ENCODE measurements around the gene PCDHB13. TPM values are rescaled to one million over a fixed set of nuclear protein-coding genes. Genes with fewer than 3 reads are reported as not detected.

The PCDHB13 gene
- 7.9 TPM for total RNA-seq

DNA sequence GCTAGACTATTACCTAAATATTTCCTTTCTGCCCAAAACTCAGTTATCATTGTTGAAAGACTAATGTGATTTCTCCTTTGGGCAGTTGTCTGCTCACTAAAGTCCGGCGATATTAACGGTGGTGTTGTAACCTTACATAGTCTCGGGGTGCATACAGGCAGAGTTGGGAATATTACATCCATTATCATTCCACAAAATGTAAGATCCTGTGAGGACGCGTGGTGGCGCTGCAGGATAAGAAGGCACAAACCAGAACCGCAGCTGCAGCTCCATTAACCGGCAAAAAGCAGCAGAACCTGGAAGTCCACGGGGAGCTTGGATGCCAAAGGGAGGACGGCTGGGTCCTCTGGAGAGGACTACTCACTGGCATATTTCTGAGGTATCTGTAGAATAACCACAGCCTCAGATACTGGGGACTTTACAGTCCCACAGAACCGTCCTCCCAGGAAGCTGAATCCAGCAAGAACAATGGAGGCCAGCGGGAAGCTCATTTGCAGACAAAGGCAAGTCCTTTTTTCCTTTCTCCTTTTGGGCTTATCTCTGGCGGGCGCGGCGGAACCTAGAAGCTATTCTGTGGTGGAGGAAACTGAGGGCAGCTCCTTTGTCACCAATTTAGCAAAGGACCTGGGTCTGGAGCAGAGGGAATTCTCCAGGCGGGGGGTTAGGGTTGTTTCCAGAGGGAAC is at the start of gene PCDHB13:
PCDHB13 (plus strand) TSS at position 264 of the 684 bp plus-strand sequence; CDS start at position 469, 205 bp downstream.

DNA sequence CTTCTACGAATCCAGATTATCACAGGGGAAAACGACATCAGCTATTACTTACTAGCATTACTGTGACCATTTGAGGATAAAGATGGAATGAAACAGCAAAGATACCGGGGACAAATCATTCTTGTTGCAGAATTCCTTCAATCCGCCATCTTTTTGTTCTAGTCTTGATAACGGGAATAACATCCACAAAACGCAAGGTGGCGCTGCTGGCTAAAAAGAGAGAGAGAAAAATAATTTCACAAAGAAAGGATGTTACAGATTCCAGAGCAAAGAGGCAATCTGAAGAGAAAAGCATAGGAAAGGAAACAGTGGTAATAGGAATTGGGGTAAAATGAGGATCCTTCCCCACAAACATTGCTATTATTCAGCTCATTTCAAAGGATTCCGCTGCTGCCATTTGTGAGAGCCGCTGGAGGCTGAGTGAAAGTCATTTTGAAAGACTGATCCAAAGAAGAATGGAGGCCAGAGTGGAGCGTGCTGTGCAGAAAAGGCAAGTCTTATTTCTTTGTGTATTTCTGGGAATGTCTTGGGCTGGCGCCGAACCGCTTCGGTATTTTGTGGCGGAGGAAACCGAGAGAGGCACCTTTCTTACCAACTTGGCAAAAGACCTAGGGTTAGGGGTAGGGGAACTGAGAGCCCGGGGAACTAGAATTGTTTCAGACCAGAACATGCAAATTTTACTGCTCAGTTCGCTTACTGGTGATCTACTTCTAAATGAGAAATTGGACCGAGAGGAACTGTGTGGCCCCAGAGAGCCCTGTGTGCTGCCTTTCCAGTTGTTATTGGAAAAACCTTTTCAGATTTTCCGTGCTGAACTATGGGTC is 41.1 kb upstream of the PCDHB13 start, which contains the start of gene PCDHB7:
PCDHB7 (plus strand) TSS at position 264 of the 824 bp plus-strand sequence; CDS start at position 456, 192 bp downstream.

DNA sequence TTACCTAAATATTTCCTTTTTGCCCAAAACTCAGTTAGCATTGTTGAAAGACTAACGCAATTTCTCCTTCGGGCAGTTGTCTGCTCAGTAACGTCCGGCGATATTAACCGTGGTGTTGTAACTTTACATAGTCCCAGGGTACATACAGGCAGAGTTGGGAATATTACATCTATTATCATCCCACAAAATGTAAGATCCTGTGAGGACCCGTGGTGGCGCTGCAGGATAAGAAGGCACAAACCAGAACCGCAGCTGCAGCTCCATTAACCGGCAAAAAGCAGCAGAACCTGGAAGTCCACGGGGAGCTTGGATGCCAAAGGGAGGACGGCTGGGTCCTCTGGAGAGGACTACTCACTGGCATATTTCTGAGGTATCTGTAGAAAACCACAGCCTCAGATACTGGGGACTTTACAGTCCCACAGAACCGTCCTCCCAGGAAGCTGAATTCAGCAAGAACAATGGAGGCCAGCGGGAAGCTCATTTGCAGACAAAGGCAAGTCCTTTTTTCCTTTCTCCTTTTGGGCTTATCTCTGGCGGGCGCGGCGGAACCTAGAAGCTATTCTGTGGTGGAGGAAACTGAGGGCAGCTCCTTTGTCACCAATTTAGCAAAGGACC is 36.0 kb upstream of the PCDHB13 start, which contains the start of gene PCDHB8:
PCDHB8 (plus strand) TSS at position 214 of the 615 bp plus-strand sequence; CDS start at position 459, 245 bp downstream.

DNA sequence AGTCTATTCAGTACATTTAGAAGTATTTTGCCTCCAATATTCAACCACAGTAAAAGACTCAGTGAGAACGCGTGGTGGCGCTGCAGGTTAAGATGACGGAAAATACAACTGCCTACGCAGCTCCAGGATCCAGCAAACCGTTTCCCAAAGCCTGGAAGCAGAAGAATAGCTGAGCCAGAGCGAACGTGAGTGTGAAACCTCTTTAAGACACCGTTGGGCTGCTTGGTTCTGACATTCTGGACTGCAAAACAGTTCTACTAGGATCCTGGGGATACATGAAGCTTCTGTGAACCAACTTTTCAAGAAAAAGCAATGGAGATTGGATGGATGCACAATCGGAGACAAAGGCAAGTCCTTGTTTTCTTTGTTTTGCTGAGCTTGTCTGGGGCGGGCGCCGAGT is 31.5 kb upstream of the PCDHB13 start, which contains the start of gene PCDHB16:
PCDHB16 (plus strand) TSS at position 140 of the 400 bp plus-strand sequence; CDS start at position 313, 173 bp downstream.

DNA sequence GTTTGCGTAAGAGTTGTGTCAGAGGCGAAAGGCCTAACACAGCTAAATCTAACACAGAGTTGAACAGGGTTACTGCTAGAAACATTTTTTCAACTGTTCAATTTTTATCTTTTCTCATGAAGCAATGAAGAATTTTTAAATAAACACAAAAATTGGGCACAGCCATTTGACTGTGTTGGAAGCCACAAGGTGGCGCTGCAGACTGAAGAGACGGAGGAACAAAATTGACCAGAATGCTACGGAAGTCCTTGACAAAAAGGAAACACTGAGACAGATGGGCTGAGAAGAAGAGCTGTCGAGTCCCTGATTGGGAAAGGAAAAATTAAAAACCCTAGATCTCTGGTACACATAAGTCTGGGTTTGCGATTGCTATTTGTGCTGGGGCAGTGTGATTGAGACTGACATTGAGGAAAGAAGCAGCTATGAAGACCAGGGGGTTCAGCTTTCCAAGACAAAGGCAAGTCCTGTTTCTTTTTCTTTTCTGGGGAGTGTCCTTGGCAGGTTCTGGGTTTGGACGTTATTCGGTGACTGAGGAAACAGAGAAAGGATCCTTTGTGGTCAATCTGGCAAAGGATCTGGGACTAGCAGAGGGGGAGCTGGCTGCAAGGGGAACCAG is 26.7 kb upstream of the PCDHB13 start, which contains the start of gene PCDHB9:
PCDHB9 (plus strand) TSS at position 265 of the 616 bp plus-strand sequence; CDS start at position 423, 158 bp downstream.

DNA sequence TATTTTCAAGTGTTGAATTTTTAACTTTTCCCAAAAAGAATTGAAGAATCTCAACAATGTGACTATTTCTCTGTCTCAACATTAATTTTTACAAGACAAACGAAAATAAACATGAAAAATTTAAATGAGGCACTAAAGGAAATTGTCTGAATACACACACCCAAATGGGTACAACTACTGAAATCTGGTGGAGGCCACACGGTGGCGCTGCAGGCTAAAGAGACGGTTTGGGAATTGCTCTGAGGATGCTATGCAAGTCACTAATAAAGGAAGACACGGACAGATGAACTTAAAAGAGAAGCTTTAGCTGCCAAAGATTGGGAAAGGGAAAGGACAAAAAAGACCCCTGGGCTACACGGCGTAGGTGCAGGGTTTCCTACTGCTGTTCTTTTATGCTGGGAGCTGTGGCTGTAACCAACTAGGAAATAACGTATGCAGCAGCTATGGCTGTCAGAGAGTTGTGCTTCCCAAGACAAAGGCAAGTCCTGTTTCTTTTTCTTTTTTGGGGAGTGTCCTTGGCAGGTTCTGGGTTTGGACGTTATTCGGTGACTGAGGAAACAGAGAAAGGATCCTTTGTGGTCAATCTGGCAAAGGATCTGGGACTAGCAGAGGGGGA is 21.5 kb upstream of the PCDHB13 start, which contains the start of gene PCDHB10:
PCDHB10 (plus strand) TSS at position 244 of the 616 bp plus-strand sequence; CDS start at position 444, 200 bp downstream.

DNA sequence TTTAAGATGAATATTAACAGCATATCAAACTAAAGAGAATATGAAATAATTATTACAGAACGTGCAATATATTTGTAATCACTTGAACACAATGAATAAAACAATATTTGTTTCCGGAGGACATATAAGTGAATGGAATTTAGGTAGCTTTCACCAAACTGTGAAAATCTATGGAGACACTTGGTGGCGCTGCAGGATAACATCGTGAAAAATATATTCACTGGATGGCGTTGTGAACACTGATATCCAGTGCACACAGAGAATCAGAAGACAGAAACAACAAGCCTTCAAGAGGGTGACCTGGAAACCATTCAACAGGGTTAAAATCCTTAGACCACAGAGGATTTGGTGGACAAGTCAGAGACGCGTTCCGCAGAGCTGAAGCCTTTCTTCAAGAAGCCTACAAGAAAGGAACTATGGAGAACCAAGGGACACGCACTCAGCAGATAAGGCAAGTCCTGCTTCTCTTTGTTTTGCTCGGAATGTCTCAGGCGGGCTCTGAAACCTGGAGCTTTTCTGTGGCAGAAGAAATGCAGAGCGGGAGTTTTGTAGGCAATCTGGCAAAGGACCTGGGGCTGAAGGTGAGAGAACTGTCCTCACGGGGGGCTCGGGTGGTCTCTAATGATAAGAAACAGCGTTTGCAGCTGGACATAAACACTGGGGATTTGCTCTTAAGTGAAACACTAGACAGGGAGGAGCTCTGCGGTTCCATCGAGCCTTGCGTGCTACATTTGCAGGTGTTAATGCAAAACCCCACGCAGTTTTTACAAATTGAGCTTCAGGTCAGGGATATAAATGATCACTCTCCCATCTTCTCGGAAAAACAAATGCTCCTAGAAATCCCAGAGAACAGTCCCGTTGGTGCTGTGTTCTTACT is 14.1 kb upstream of the PCDHB13 start, which contains the start of gene PCDHB11:
PCDHB11 (plus strand) TSS at position 269 of the 877 bp plus-strand sequence; CDS start at position 417, 148 bp downstream.

DNA sequence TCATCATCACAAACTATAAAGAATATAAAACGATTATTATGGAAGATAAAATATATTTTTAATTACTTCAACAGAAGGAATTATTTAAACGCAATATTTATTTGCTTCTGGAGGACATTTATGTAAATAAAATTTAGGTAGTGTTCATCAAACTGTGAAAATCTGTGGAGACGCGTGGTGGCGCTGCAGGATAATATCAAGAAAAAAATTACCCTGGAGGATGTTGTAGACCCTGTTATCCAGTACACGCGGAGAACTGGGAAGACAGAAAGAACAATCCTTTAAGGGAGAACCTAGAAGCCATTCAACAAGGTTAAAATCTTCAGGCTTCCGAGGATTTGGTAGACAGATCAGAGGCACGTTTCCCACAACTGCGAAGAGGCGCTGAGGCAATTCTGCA is 5.2 kb upstream of the PCDHB13 start, which contains the start of gene PCDHB12:
PCDHB12 (plus strand) TSS at position 242 of the 400 bp plus-strand sequence. CDS start 189 bp downstream, outside the sequence.

DNA sequence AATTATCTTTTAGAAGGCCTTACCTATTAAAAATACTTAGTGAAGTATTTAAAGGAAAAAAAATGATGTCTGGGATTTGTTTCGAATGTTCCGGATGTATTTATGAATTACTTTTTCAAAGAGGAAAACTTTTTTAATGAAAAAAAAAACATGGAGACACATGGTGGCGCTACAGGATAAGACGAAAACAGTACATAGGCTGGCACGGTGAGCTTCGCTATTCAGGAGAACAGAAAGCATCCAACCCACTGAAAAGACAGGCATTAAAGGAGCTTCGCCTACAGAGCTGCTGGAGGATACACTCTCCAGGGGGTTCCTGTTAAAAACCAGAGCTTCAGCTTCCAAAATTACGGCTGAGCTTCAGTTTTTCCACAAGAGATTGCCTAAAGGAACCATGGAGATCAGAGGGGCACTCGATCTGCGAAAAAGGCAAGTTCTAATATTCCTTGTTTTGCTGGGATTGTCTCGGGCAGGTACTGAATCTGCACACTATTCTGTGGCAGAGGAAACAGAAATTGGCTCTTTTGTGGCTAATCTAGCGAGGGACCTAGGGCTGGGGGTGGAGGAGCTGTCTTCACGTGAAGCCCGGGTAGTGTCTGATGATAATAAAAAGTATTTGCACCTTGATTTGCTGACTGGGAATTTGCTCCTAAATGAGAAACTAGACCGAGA is 9.5 kb downstream of the PCDHB13 start, which contains the start of gene PCDHB14:
PCDHB14 (plus strand) TSS at position 232 of the 672 bp plus-strand sequence; CDS start at position 395, 163 bp downstream.

DNA sequence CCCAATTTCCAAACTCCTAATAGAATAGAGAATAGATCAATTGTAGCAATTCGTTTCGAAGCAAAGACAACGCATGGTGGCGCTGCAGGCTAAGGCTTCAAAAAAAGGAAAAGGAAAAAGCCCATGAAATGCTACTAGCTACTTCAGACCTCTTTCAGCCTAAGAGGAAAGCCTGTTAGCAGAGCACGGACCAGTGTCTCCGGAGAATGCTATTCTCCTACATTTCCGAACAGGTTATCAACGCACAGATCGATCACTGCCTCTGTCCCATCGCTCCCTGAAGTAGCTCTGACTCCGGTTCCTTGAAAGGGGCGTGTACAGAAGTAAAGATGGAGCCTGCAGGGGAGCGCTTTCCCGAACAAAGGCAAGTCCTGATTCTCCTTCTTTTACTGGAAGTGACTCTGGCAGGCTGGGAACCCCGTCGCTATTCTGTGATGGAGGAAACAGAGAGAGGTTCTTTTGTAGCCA is 31.6 kb downstream of the PCDHB13 start, which contains the start of gene PCDHB15:
PCDHB15 (plus strand) TSS at position 146 of the 468 bp plus-strand sequence; CDS start at position 330, 184 bp downstream.

Other genes starting within 250 kb of the PCDHB13 start
- gene PCDHAC2, start 247.4 kb upstream of the PCDHB13 start, total RNA-seq = 5.8 TPM
- 0.18 TPM for gene PCDHB1, start 162.5 kb upstream of the PCDHB13 start, total RNA-seq
- gene PCDHB2, start 119.3 kb upstream of the PCDHB13 start, total RNA-seq = 6.2 TPM
- gene PCDHB3, start 113.4 kb upstream of the PCDHB13 start, total RNA-seq = 5.3 TPM
- 3.8 TPM for gene PCDHB4, start 92.1 kb upstream of the PCDHB13 start, total RNA-seq
- 13.4 TPM for gene PCDHB5, start 78.7 kb upstream of the PCDHB13 start, total RNA-seq
- gene PCDHB6, start 63.9 kb upstream of the PCDHB13 start, total RNA-seq = 2.2 TPM
- 4.4 TPM for gene PCDHB7, start 41.3 kb upstream of the PCDHB13 start, total RNA-seq
- 2.6 TPM for gene PCDHB8, start 36.1 kb upstream of the PCDHB13 start, total RNA-seq
- 7.8 TPM for gene PCDHB16, start 31.5 kb upstream of the PCDHB13 start, total RNA-seq
- 3.3 TPM for gene PCDHB9, start 26.8 kb upstream of the PCDHB13 start, total RNA-seq
- 6.2 TPM for gene PCDHB10, start 21.6 kb upstream of the PCDHB13 start, total RNA-seq
- 8.5 TPM for gene PCDHB11, start 14.3 kb upstream of the PCDHB13 start, total RNA-seq
- gene PCDHB12, start 5.2 kb upstream of the PCDHB13 start, total RNA-seq = 9.3 TPM
- gene PCDHB14, start 9.4 kb downstream of the PCDHB13 start, total RNA-seq = 8.6 TPM
- 11.0 TPM for gene PCDHB15, start 31.5 kb downstream of the PCDHB13 start, total RNA-seq
- gene SLC25A2, start 90.1 kb downstream of the PCDHB13 start, total RNA-seq = 0.35 TPM
- gene TAF7, start 106.9 kb downstream of the PCDHB13 start, total RNA-seq = 76.2 TPM
- gene PCDHGA1, start 116.6 kb downstream of the PCDHB13 start, total RNA-seq = 1.1 TPM
- gene PCDHGA2, start 124.8 kb downstream of the PCDHB13 start, total RNA-seq = 10.2 TPM
- 4.8 TPM for gene PCDHGA3, start 129.9 kb downstream of the PCDHB13 start, total RNA-seq
- gene PCDHGB1, start 136.2 kb downstream of the PCDHB13 start, total RNA-seq = 6.0 TPM
- gene PCDHGA4, start 141.1 kb downstream of the PCDHB13 start, total RNA-seq = 6.4 TPM
- gene PCDHGB2, start 146.1 kb downstream of the PCDHB13 start, total RNA-seq = 8.8 TPM
- 8.7 TPM for gene PCDHGA5, start 150.2 kb downstream of the PCDHB13 start, total RNA-seq
- gene PCDHGB3, start 156.3 kb downstream of the PCDHB13 start, total RNA-seq = 7.1 TPM
- 10.3 TPM for gene PCDHGA6, start 160.0 kb downstream of the PCDHB13 start, total RNA-seq
- gene PCDHGA7, start 168.8 kb downstream of the PCDHB13 start, total RNA-seq = 8.0 TPM
- gene PCDHGB4, start 173.8 kb downstream of the PCDHB13 start, total RNA-seq = 14.1 TPM
- gene PCDHGA8, start 178.7 kb downstream of the PCDHB13 start, total RNA-seq = 6.2 TPM
- gene PCDHGB5, start 184.0 kb downstream of the PCDHB13 start, total RNA-seq = 14.1 TPM
- gene PCDHGA9, start 188.9 kb downstream of the PCDHB13 start, total RNA-seq = 9.8 TPM
- 12.3 TPM for gene PCDHGB6, start 194.1 kb downstream of the PCDHB13 start, total RNA-seq
- 9.1 TPM for gene PCDHGA10, start 199.1 kb downstream of the PCDHB13 start, total RNA-seq
- gene PCDHGB7, start 203.8 kb downstream of the PCDHB13 start, total RNA-seq = 15.8 TPM
- 10.0 TPM for gene PCDHGA11, start 207.1 kb downstream of the PCDHB13 start, total RNA-seq
- gene PCDHGA12, start 216.6 kb downstream of the PCDHB13 start, total RNA-seq = 10.0 TPM